ENCODE results near the gene FAM168A. TPM values are rescaled to one million over a fixed set of nuclear protein-coding genes. Genes with fewer than 3 reads are reported as not detected.

Gene FAM168A
- total RNA-seq, 1 donor from 2014 or later: 18.1 TPM

DNA sequence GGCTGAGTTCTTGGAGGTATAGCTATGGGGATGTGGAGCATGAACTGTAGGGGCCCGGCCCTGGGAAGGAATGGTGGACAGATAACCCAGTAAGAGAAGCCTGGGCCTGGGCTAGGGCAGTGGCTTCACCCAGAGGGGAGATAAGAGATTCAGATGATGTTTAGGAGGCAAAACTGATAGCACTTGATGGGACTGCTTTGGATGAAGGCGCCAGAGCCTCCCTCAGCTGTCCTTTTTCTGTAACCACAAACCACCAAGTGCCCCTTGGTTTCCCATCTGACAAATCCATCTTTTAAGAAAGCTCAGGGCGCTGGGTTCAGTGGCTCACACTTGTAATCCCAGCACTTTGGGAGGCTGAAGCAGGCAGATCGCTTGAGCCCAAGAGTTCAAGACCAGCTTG is 198.3 kb downstream of the FAM168A start:
- no peak for DNase-seq

GRCh38 chr11:73399159-73399590 is 198.7 kb downstream of the FAM168A start:
- no peak for DNase-seq

DNA sequence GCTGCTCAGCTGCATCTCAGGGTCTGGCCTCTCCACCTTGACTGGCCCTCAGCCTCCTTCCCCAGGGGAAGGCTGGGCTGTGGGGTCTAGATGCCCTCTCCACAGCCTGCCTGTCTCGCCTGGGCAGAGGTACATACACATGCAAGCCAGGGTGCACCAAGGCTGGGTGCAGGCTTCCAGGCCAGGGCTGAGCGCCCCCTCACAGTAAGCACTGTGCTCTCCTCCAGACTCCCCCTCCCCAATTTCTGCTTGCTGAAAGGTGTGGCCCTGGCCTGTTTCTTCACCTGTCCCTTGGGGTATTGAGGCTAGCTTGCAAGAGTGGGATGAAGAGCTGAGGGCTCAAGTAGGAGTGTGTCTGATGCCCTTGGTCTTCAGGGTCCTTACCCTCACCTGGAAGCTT is 199.2 kb downstream of the FAM168A start:
- DNase-seq: no peak

DNA sequence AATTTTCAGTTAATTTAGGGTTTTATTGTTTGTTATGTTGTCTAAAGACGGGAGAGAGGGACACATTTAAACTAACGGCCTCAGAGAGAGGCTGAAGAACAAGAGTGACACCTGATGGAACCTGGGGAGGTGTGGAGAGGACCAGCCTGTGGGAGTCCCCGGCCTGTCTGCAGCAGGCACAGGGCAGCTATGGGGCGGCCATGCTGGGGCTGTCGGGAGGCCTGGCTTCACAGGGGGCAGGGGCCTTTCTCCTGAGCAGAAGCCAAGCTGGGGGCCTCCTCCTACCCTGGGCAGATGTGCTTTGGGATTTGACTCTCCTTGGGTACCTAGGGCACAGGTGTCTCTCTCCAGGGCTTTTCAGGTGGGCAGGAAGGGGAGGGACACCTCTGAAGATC is 199.8 kb downstream of the FAM168A start:
- DNase-seq: no peak

DNA sequence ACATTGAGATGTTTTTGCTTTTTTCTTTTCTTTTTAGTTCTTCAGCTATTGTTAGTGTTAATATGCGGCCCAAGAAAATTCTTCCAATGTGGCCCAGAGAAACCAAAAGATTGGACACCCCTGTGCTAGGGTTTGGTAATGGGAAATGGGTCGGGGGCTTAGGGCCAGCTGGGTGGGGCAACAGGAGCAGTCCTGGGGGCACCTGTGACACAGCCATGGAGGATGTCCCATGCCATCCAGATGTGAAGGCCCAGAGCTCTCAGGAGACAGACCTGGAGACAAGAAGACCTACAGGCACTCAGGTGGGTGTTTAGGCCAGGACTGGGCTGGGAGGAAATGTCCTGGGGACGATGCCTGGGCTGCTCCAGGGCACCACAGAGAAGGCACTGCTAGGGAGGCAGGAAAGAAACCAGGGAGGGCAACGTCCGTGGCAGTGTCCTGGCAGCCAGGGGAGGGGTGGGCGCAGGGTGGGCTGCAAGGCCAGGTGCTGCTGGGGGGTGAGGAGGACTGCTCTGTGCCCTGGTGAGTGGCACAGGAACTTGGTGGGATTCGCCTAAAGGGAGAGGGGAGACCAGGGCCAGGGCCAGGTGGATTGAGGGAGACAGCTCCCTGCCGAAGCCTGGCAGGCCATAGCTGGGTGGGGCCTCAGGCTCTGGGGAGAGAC is 200.3 kb downstream of the FAM168A start:
- DNase-seq: no peak

- DNase-seq: no peak
These were observed 200.9 kb downstream of the FAM168A start for GRCh38 chr11:73396985-73397384.

GRCh38 chr11:73396251-73396930 is 201.5 kb downstream of the FAM168A start:
- DNase-seq: no peak

- no peak for DNase-seq
These were observed 202.4 kb downstream of the FAM168A start for GRCh38 chr11:73395297-73396208.

- no peak for DNase-seq
These were observed 203.3 kb downstream of the FAM168A start for GRCh38 chr11:73394416-73395296.

- peak; percentile 37 for DNase-seq
These were observed 204.2 kb downstream of the FAM168A start for GRCh38 chr11:73393479-73394415.

GRCh38 chr11:73393011-73393380 is 204.9 kb downstream of the FAM168A start:
- DNase-seq: no peak

DNA sequence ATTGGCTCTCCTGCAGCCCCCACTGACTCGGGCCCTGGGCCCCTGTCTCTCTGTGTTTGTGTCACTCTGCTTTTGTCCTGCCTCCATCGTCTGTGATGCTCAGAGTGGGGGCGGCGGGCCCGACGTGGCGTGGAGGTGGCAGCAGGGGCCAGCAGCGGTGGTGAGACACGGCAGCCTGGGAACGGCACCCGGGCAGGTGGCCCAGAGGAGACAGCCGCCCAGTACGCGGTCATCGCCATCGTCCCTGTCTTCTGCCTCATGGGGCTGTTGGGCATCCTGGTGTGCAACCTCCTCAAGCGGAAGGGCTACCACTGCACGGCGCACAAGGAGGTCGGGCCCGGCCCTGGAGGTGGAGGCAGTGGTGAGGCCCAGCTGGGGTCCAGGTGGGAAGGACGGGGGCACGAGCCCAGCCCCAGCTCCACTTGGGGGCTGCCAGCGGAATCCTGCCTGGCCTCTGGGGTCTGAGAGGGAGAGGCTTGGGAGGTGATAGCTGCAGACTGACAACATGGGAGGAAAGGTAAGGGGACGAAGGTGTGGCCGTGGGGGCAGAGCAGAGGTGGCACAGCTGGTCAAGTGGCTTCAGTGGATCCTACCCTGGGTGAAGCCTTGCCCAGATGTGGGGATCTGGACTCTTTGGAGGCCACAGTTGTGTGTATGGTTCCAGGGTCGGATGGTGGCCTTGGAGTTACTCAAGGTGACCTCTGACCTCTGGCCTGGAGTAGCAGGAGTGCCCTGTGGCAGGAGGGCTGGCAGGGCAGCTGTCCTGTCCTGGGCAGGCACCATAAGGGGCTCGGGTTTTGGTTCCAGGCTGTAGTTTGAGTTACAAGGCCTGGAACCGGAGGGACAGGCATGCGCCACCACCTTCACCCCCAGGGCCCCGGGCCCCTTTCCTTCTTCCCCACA is 205.6 kb downstream of the FAM168A start:
- no peak for DNase-seq

DNA sequence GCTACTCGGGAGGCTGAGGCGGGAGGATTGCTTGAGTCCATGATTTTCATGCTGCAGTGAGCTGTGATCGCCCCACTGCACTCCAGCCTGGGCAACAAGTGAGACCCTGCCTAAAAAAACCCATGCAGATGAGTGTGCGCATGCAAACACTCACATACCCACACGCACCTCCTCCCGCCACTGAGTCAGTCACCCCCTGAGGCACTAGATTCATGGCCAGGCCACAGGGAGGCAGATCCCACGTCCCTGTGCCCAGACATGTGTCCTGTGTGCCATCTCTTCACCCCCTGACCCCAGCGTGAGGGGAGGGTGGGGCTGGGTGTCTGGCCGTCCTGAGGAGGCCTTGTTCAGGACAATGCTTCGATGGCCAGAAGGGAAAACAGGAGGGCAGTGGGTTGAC is 206.2 kb downstream of the FAM168A start:
- DNase-seq: no peak

DNA sequence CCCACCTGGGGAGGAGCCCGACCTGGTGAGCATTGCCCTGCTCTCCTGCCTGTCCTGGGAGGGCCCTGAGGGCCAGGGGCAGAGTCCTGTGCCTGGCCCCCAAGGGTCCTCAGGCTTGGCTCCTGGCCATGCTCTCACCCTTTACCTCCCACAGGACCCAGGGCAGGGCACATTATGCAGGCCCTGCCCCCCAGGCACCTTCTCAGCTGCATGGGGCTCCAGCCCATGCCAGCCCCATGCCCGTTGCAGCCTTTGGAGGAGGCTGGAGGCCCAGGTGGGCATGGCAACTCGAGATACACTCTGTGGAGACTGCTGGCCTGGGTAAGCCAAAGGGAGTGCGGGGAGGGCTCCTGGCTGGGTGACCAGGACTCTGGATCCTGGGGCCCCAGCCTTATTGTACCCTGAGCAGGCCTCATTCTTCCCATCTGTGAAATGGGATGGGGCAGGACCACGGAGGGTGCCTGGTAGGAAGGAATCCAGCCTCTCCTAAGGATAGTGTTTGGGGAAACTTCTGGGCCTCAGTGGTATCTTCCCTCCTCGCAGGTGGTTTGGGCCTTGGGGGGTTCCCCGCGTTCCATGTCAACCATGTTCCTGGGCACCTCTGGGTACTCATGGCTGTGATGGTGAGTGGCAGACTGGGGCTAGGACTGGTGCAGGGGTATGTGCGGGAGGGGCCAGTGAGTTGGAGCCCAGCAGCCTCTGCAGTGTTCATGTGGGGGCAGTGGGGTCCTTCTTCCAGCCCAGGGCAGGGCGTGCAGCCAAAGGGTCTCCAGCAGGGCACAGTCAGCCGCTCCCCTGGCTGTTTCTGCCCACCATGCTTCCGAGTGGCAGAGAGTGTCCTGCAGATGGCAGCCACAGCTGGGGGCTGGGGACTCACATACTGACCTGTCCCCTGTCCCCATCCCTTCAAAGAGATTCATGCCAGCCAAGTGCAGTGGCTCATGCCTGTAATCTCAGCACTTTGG is 207.0 kb downstream of the FAM168A start:
- no peak for DNase-seq

DNA sequence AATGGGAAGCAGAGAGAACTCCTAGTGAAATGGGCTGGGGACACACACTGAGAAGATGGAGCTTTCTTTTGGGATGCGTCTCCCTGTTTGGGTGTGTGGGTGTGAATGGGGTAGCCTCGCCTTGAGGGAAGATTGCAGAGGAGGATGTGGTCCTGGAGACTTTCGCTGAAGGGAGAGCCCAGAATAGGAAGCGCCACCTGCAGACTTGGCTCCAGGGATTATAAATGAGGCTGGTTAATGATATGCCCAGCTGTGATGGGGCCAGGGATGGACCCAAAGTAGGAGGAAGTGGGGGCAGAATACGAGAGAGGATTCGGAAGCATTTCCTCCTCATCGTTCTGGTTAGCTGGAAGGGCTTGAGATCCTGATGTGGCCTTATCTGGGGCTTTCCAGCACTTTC is 208.0 kb downstream of the FAM168A start:
- no peak for DNase-seq

- DNase-seq: no peak
These were observed 208.8 kb downstream of the FAM168A start for GRCh38 chr11:73389134-73389525.

GRCh38 chr11:73388265-73389133 is 209.4 kb downstream of the FAM168A start:
- no peak for DNase-seq
